Measurements from ENCODE around the gene USP35. TPM values are rescaled to one million over a fixed set of nuclear protein-coding genes. Genes with fewer than 3 reads are reported as not detected.

Gene USP35
- polyA plus RNA-seq, 1 of the 3 experiments (the other 2 are of a cell fraction), result 8.4 TPM

DNA sequence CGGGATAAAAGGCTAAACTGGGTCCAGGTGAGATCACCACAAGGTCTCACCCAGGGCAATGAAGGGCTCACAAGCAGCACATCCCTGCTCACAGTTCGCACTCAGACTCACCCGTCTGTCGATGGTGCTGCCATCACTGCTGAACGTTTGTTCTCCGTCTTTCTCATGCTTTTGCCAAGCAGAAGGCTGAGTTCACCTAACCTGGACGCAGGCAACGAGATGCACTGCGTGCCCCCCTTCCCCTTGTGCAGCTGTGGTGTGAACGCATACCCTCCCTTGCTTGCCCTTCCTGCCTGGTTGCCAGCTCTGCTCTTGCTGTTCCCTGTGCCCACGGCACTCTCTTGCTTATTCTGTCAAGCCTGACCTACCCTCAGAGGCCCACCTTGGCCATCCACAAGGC lies 18.3 kb upstream of the USP35 start:
- no peaks in the 10 kb centered on the region for H3F3A ChIP-seq (replicated peaks; ENCODE audit: insufficient read depth)
- H2AFZ ChIP-seq (ENCODE audit: low read depth), result no peak overlapping the region
- H4K20me1 ChIP-seq (ENCODE audit: insufficient read depth), result no peaks in the 10 kb centered on the region
- ChIA-PET POLR2A (no interaction called here), CTCF (no interaction called here)
- H3K79me2 ChIP-seq (ENCODE audit: insufficient read depth), result no peaks in the 10 kb centered on the region
- DNase-seq, result no peak
- H3K36me3 ChIP-seq (replicated peaks in 1 of 2; ENCODE audit: control insufficient read depth in 1 of 2, insufficient read depth in 2 of 2, low read length in 1 of 2), result peaks cover 0 to 24% of the 10 kb centered on the region in 2 experiments
- no peaks in the 10 kb centered on the region for H3K9me3 ChIP-seq
- no peaks in the 10 kb centered on the region for H3K27me3 ChIP-seq (ENCODE audit: insufficient read depth)
- TF ChIP-seq ZBTB33 (IDR thresholded peaks at IDR 0.05; ENCODE audit: borderline replicate concordance, low read depth), result no peak
- TF ChIP-seq GABPA (IDR thresholded peaks at IDR 0.05; ENCODE audit: low read depth), result no peak
- no peak for TF ChIP-seq MXI1 (IDR thresholded peaks at IDR 0.05; ENCODE audit: low read depth, low read length)
- no peak for TF ChIP-seq SMC3 (IDR thresholded peaks at IDR 0.05; ENCODE audit: low read depth, low read length)
- no peak for TF ChIP-seq TAF1 (IDR thresholded peaks at IDR 0.05; ENCODE audit: borderline replicate concordance, low read depth, low read length)
- TF ChIP-seq, protein P1, sequence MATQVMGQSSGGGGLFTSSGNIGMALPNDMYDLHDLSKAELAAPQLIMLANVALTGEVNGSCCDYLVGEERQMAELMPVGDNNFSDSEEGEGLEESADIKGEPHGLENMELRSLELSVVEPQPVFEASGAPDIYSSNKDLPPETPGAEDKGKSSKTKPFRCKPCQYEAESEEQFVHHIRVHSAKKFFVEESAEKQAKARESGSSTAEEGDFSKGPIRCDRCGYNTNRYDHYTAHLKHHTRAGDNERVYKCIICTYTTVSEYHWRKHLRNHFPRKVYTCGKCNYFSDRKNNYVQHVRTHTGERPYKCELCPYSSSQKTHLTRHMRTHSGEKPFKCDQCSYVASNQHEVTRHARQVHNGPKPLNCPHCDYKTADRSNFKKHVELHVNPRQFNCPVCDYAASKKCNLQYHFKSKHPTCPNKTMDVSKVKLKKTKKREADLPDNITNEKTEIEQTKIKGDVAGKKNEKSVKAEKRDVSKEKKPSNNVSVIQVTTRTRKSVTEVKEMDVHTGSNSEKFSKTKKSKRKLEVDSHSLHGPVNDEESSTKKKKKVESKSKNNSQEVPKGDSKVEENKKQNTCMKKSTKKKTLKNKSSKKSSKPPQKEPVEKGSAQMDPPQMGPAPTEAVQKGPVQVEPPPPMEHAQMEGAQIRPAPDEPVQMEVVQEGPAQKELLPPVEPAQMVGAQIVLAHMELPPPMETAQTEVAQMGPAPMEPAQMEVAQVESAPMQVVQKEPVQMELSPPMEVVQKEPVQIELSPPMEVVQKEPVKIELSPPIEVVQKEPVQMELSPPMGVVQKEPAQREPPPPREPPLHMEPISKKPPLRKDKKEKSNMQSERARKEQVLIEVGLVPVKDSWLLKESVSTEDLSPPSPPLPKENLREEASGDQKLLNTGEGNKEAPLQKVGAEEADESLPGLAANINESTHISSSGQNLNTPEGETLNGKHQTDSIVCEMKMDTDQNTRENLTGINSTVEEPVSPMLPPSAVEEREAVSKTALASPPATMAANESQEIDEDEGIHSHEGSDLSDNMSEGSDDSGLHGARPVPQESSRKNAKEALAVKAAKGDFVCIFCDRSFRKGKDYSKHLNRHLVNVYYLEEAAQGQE (IDR thresholded peaks at IDR 0.05; ENCODE audit: low read depth, low read length), result no peak
- no peak for TF ChIP-seq SIN3A (IDR thresholded peaks at IDR 0.05; ENCODE audit: borderline replicate concordance, low read depth, low read length)
- TF ChIP-seq FOXJ3 (CRISPR knock-in tag; IDR thresholded peaks at IDR 0.05), result no peak
- TF ChIP-seq EP300 (IDR thresholded peaks at IDR 0.05; ENCODE audit: borderline replicate concordance in 1 of 2, low read depth in 1 of 2, low read length in 1 of 2), result no peak
- no peak for TF ChIP-seq GATA2 (CRISPR knock-in tag; IDR thresholded peaks at IDR 0.05)
- TF ChIP-seq, protein P2, sequence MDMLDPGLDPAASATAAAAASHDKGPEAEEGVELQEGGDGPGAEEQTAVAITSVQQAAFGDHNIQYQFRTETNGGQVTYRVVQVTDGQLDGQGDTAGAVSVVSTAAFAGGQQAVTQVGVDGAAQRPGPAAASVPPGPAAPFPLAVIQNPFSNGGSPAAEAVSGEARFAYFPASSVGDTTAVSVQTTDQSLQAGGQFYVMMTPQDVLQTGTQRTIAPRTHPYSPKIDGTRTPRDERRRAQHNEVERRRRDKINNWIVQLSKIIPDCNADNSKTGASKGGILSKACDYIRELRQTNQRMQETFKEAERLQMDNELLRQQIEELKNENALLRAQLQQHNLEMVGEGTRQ (IDR thresholded peaks at IDR 0.05; ENCODE audit: borderline replicate concordance, low read depth, low read length), result no peak
- TF ChIP-seq YY1 (IDR thresholded peaks at IDR 0.05; ENCODE audit: low read depth), result no peak
- no peak for TF ChIP-seq MEF2A (IDR thresholded peaks at IDR 0.05; ENCODE audit: borderline replicate concordance, low read depth)
- TF ChIP-seq PBX3 (IDR thresholded peaks at IDR 0.05), result no peak
- no peak overlapping the region for H3K4me2 ChIP-seq
- WGBS (ENCODE audit: low lambda C conversion rate), result 93% methylated on average over 10 of the region's 11 CpGs
- H3K9ac ChIP-seq, result no peak overlapping the region
- H3K4me1 ChIP-seq (ENCODE audit: control insufficient read depth in 1 of 2, insufficient read depth in 2 of 2, low read depth in 1 of 2, low read length in 1 of 2), result peaks cover 0 to 22% of the 10 kb centered on the region in 2 experiments; a peak in 1 of 4 replicates
- no peak overlapping the region for H3K27ac ChIP-seq (ENCODE audit: low read depth in 2 of 2, low read length in 1 of 2)
- H3K9me2 ChIP-seq, result no peaks in the 10 kb centered on the region
- H3K4me3 ChIP-seq (ENCODE audit: low read depth in 2 of 2, low read length in 1 of 2), result no peak overlapping the region

All from SK-N-SH (cell line).